HepG2 (cell line): ENCODE measurements around the gene KLHDC7A. TPM values are rescaled to one million over a fixed set of nuclear protein-coding genes. Genes with fewer than 3 reads are reported as not detected.

Source experiments
- ATAC-seq: fragments of 200-7000 bp; cut with Tn5 transposase; 3 replicates; pipeline ENCODE4 v1.9.1; 2020; ENCODE audit warnings: mild to moderate bottlenecking, moderate library complexity
- BruUV-seq: library from RNA; stranded (reverse); fragments of 400-500 nt; replicated peaks from 2 replicates; lab custom pipeline; 2021; lab: Mats Ljungman, UMichigan
- CTCF ChIA-PET: fragments of 300-600 bp; formaldehyde crosslinking; extraction: SDS; loops from one replicate; lab custom pipeline; 2021; ENCODE audit warnings: low total read pairs, inconsistent platforms, low intra/inter-chr PET ratio; lab: Yijun Ruan, JAX
- POLR2A ChIA-PET: fragments of 350-600 bp; sonication (Branson Sonifier 250); formaldehyde crosslinking; loops from one replicate; lab custom pipeline; 2020; ENCODE audit warnings: antibody characterized with exemption, inconsistent platforms; lab: Yijun Ruan, JAX
- DNase-seq: peaks from one replicate; pipeline ENCODE4 v3.0.0-alpha.2; 2015; ENCODE audit warnings: low spot score
- FAIRE-seq: peaks from 3 replicates; lab custom pipeline; 2011; peaks lifted over from hg19 to GRCh38; lab: Jason Lieb, UNC
- H2AFZ ChIP-seq: one replicate; pipeline ENCODE4 v1.6.1; 2011; ENCODE audit warnings: low read length, inconsistent platforms
- H3K27ac ChIP-seq: fragments of 300-600 bp; 3 replicates; pipeline ENCODE4 v1.8.0; 2011; ENCODE audit warnings: mixed run types, mild to moderate bottlenecking, mixed read lengths, low read length, inconsistent platforms; ENCODE audit not compliant: insufficient read depth; ENCODE audit errors: extremely low read length
- H3K27me3 ChIP-seq, 2 experiments: fragments of 200-600 bp in 1 of 2; 2 replicates in 1 of 2; 3 replicates in 1 of 2; pipeline versions ENCODE4 v1.6.0 to v1.8.0; 2011; ENCODE audit warnings: low read length in 2 of 2, mild to moderate bottlenecking in 2 of 2, moderate library complexity in 2 of 2, inconsistent platforms in 1 of 2; ENCODE audit not compliant: insufficient read depth in 2 of 2, control insufficient read depth in 1 of 2
- H3K36me3 ChIP-seq, 2 experiments: fragments of 200-600 bp in 1 of 2; replicated peaks in 1 of 2; 2 replicates in 1 of 2; 3 replicates in 1 of 2; pipeline versions ENCODE4 v1.5.1 to v1.8.0; 2011; ENCODE audit warnings: low read length in 2 of 2, inconsistent platforms in 1 of 2; ENCODE audit not compliant: insufficient read depth in 2 of 2, control insufficient read depth in 1 of 2
- H3K4me1 ChIP-seq: 2 replicates; pipeline ENCODE4 v1.5.1; 2012; ENCODE audit warnings: low read length, inconsistent platforms; ENCODE audit not compliant: insufficient read depth
- H3K4me2 ChIP-seq: 2 replicates; pipeline ENCODE4 v1.6.0; 2011; ENCODE audit warnings: low read depth, low read length, inconsistent platforms
- H3K4me3 ChIP-seq, 3 experiments: fragments of 200-600 bp in 1 of 3; sonication (generic), shearing (Covaris generic) in 1 of 3; replicated peaks in 1 of 3; 2 replicates each; pipeline ENCODE4 v1.5.1; 2011 to 2016; ENCODE audit warnings: low read length in 3 of 3, inconsistent platforms in 2 of 3, low read depth in 2 of 3, mild to moderate bottlenecking in 2 of 3, control low read depth in 1 of 3, mixed read lengths in 1 of 3; ENCODE audit not compliant: insufficient read depth in 1 of 3
- H3K79me2 ChIP-seq: one replicate; pipeline ENCODE4 v1.6.1; 2011; ENCODE audit warnings: low read length, inconsistent platforms; ENCODE audit not compliant: insufficient read depth
- H3K9ac ChIP-seq: 2 replicates; pipeline ENCODE4 v1.6.0; 2011; ENCODE audit warnings: mild to moderate bottlenecking, low read depth, low read length, inconsistent platforms; ENCODE audit not compliant: insufficient read depth
- H3K9me3 ChIP-seq: 2 replicates; pipeline ENCODE4 v1.5.1; 2012; ENCODE audit warnings: mild to moderate bottlenecking, low read length
- H4K20me1 ChIP-seq: 2 replicates; pipeline ENCODE4 v1.6.0; 2011; ENCODE audit warnings: inconsistent platforms, mild to moderate bottlenecking, low read length, moderate library complexity; ENCODE audit not compliant: insufficient read depth
- CREB3 ChIP-seq: sonication (generic); formaldehyde crosslinking; IDR thresholded peaks from 2 replicates; pipeline ENCODE4 v1.5.0; 2020; ENCODE audit warnings: missing genetic modification reagents
- KDM2A ChIP-seq: sonication (generic); formaldehyde crosslinking; IDR thresholded peaks from 2 replicates; pipeline ENCODE4 v1.4.0; 2020; ENCODE audit warnings: low read depth, missing genetic modification reagents, borderline replicate concordance
- MEF2D ChIP-seq: sonication (generic); formaldehyde crosslinking; IDR thresholded peaks from 2 replicates; pipeline ENCODE4 v1.5.1; 2020; ENCODE audit warnings: mild to moderate bottlenecking, missing genetic modification reagents
- PLSCR1 ChIP-seq: sonication (generic); formaldehyde crosslinking; IDR thresholded peaks from 2 replicates; pipeline ENCODE4 v1.5.0; 2020; ENCODE audit warnings: missing genetic modification reagents, mild to moderate bottlenecking, borderline replicate concordance
- REXO4 ChIP-seq: sonication (generic); formaldehyde crosslinking; IDR thresholded peaks from 2 replicates; pipeline ENCODE4 v1.8.0; 2022; ENCODE audit warnings: missing genetic modification reagents, mild to moderate bottlenecking, borderline replicate concordance
- RORA ChIP-seq: sonication (generic); formaldehyde crosslinking; IDR thresholded peaks from 2 replicates; pipeline ENCODE4 v1.5.0; 2020; ENCODE audit warnings: mild to moderate bottlenecking, missing genetic modification reagents, moderate library complexity
- TOPORS ChIP-seq: sonication (generic); formaldehyde crosslinking; IDR thresholded peaks from 2 replicates; pipeline ENCODE4 v1.8.0; 2023; ENCODE audit warnings: mild to moderate bottlenecking, missing genetic modification reagents
- ZNF496 ChIP-seq: sonication (generic); formaldehyde crosslinking; IDR thresholded peaks from 2 replicates; pipeline ENCODE4 v1.8.1; 2023; ENCODE audit warnings: mild to moderate bottlenecking, moderate library complexity, missing genetic modification reagents; ENCODE audit not compliant: insufficient replicate concordance
- ZNF564 ChIP-seq: sonication (generic); formaldehyde crosslinking; IDR thresholded peaks from 2 replicates; pipeline ENCODE4 v1.8.1; 2023; ENCODE audit warnings: mild to moderate bottlenecking, missing genetic modification reagents
- ZNF703 ChIP-seq: sonication (generic); formaldehyde crosslinking; IDR thresholded peaks from 2 replicates; pipeline ENCODE4 v1.5.1; 2020; ENCODE audit warnings: missing genetic modification reagents, mild to moderate bottlenecking, moderate library complexity, borderline replicate concordance
- ZNF839 ChIP-seq: sonication (generic); formaldehyde crosslinking; IDR thresholded peaks from 2 replicates; pipeline ENCODE4 v1.4.0; 2020; ENCODE audit warnings: missing genetic modification reagents, mild to moderate bottlenecking, borderline replicate concordance
- WGBS: methylation state at CpG from one replicate; pipeline ENCODE4 v1.1.6; 2017; ENCODE audit warnings: low lambda C conversion rate; 5-methylcytosine and 5-hydroxymethylcytosine counted together
- in situ Hi-C: cut with HindIII; loops from 2 replicates; pipeline ENCODE4 v1.10.0; 2017; ENCODE audit warnings: low pct_unique_long_range_greater_than_20kb; ENCODE audit not compliant: extremely low pct_ligation_motif_present
- intact Hi-C: fragments of 100-400 bp; cut with micrococcal nuclease; formaldehyde crosslinking; loops from one replicate; pipeline ENCODE4 v1.10.0; 2022; ENCODE audit not compliant: unreplicated experiment
- polyA plus RNA-seq, 8 experiments: library from polyadenylated mRNA; depleted of rRNA in 3 of 8; stranded (reverse) in 7 of 8; unstranded in 1 of 8; fragments of >200 nt; fragmentation: Illumina TruSeq in 4 of 8; extraction: Trizol in 4 of 8; gene quantifications; 2 replicates each; pipeline versions ENCODE4 v1.2.1 to v1.2.3, GENCODE V29; 2011 to 2016; ENCODE audit warnings: low read depth in 4 of 8, missing spikeins in 1 of 8, mixed read lengths in 1 of 8; ENCODE audit not compliant: insufficient read depth in 1 of 8
- total RNA-seq, 5 experiments: library from RNA; depleted of rRNA; stranded (reverse); fragments of >200 nt; fragmentation: Illumina TruSeq; extraction: Trizol; gene quantifications; 2 replicates each; pipeline ENCODE4 v1.2.3, GENCODE V29; 2016; ENCODE audit warnings: low read depth in 1 of 5

The KLHDC7A gene
- total and polyA plus RNA-seq, 2 of the 13 experiments (the other 11 are each of a cell fraction or from before 2014, with no cell fraction given): 0.15 to 1.8 TPM

DNA sequence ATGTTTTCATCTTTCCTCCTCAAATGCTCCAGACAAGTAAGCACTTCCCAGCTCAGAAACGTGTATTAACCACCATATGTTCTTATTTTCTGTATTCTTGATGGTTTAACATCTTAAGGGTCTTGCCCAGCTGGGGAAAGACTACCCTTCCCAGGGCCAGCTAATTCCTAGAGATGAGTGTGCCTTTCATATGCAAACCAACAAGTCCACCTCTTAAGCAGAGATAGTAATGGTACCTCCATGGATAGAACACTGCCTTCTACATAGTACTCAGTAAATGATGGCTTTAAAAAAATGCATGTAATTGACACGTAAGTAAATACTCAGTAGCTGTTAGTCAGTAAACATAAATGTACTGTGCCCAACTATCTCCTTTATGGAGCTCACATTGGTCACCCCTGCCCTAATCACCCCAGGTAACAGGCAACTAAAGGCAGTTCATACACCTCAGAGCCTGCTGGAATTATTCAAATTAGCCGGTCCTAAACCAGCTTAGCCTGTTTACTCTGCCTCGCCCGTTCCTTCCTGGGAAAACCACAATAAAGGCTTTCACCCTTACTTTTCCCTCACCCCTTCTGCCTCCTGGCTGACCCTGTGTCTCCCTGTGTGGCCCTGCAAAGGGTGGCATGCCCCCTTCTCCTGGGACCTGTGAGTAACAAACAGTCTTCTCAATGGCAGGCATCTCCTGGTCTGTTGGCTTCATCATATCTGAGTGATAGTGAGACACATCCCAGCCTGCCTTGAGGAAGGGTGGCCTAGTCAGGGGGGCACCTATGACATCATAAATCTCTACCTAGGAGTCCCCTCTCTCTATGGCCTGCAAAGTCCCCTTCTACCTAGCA is 40.1 kb upstream of the KLHDC7A start:
- DNase-seq (no peak), FAIRE-seq (no peak), ATAC-seq (no peak)
- no peaks in the 10 kb centered on the region for H3K36me3 ChIP-seq
- H3K27me3 ChIP-seq: peaks cover 0 to 2% of the 10 kb centered on the region in 2 experiments; a peak in 3 of 5 replicates
- no peak overlapping the region for H3K4me2 ChIP-seq
- H2AFZ ChIP-seq: no peak overlapping the region
- ChIA-PET CTCF (no interaction called here), POLR2A (no interaction called here)
- H3K4me3 ChIP-seq: no peak overlapping the region
- in situ Hi-C loops: no loop called here
- 0% methylated on average over 5 of the region's 5 CpGs for WGBS
- no peaks in the 10 kb centered on the region for H3K79me2 ChIP-seq
- H4K20me1 ChIP-seq: no peaks in the 10 kb centered on the region
- intact Hi-C loops: no loop called here
- no peak overlapping the region for H3K27ac ChIP-seq
- H3K4me1 ChIP-seq: no peaks in the 10 kb centered on the region
- no peak overlapping the region for H3K9ac ChIP-seq
- H3K9me3 ChIP-seq: no peaks in the 10 kb centered on the region
- TF ChIP-seq ZNF564 (CRISPR knock-in tag) (no peak), RORA (CRISPR knock-in tag) (no peak), ZNF496 (CRISPR knock-in tag) (no peak), TOPORS (CRISPR knock-in tag) (no peak), ZNF703 (CRISPR knock-in tag) (no peak), ZNF839 (CRISPR knock-in tag) (no peak), KDM2A (no peak), CREB3 (CRISPR knock-in tag) (no peak), MEF2D (no peak), REXO4 (no peak), PLSCR1 (CRISPR knock-in tag) (no peak)
- BruUV-seq: no TSS peak
